ENCODE measurements around the gene HMGXB4. TPM values are rescaled to one million over a fixed set of nuclear protein-coding genes. Genes with fewer than 3 reads are reported as not detected.

HMGXB4 gene
- total and polyA plus RNA-seq, 2 of the 13 experiments (the other 11 are each of a cell fraction or from before 2014, with no cell fraction given): 13.9 to 16.3 TPM

DNA sequence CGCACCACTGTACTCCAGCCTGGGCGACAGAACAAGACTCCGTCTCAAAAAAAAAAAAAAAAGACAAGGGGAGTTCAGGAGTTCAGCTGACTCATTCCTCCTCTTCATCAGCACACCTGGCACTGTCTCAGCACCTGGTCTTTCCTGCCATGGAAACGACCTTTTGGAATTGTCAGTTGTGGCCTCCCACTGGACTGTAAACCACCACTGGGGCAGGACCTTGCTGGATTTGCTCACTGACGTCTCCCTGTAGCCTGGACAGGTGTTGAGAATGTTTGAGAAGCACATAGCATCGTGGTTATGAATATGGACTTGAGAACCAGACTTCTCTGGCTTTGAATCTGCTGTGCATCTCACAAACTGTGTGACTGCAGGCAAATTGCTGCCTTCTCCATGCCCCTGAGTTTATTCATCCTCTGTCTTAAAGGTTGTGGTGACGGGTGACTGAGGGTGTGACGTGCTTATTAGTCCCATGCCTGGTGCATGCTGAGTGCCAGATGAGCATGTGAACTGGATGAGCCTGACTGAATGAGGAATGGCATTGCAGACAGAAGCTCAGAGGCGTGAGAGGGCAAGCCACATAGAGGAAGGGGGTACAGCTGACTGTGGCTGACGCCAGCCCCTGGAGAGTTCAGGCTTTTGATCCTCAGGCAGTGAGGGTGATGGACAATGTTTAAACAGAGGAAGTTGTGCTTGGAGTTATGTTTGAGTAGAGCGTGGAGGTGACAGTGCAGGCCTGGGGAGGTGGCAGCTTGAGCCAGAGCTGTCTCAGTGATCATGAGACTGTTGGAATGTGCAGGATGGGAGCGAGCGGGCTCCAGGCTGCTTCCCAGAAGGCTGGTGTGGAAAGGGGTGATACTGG lies 55.1 kb downstream of the HMGXB4 start (continued):
- TF ChIP-seq, protein P1, sequence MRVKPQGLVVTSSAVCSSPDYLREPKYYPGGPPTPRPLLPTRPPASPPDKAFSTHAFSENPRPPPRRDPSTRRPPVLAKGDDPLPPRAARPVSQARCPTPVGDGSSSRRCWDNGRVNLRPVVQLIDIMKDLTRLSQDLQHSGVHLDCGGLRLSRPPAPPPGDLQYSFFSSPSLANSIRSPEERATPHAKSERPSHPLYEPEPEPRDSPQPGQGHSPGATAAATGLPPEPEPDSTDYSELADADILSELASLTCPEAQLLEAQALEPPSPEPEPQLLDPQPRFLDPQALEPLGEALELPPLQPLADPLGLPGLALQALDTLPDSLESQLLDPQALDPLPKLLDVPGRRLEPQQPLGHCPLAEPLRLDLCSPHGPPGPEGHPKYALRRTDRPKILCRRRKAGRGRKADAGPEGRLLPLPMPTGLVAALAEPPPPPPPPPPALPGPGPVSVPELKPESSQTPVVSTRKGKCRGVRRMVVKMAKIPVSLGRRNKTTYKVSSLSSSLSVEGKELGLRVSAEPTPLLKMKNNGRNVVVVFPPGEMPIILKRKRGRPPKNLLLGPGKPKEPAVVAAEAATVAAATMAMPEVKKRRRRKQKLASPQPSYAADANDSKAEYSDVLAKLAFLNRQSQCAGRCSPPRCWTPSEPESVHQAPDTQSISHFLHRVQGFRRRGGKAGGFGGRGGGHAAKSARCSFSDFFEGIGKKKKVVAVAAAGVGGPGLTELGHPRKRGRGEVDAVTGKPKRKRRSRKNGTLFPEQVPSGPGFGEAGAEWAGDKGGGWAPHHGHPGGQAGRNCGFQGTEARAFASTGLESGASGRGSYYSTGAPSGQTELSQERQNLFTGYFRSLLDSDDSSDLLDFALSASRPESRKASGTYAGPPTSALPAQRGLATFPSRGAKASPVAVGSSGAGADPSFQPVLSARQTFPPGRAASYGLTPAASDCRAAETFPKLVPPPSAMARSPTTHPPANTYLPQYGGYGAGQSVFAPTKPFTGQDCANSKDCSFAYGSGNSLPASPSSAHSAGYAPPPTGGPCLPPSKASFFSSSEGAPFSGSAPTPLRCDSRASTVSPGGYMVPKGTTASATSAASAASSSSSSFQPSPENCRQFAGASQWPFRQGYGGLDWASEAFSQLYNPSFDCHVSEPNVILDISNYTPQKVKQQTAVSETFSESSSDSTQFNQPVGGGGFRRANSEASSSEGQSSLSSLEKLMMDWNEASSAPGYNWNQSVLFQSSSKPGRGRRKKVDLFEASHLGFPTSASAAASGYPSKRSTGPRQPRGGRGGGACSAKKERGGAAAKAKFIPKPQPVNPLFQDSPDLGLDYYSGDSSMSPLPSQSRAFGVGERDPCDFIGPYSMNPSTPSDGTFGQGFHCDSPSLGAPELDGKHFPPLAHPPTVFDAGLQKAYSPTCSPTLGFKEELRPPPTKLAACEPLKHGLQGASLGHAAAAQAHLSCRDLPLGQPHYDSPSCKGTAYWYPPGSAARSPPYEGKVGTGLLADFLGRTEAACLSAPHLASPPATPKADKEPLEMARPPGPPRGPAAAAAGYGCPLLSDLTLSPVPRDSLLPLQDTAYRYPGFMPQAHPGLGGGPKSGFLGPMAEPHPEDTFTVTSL (CRISPR knock-in tag; IDR thresholded peaks at IDR 0.05; ENCODE audit: borderline replicate concordance): peak; percentile 73
- TF ChIP-seq ELF1 (CRISPR knock-in tag; IDR thresholded peaks at IDR 0.05) (0 out of 2 replicates have a peak, but pooled peaks have one; percentile 14), ZNF777 (CRISPR knock-in tag; IDR thresholded peaks at IDR 0.05) (no peak), RORA (CRISPR knock-in tag; IDR thresholded peaks at IDR 0.05) (no peak), ZC3H13 (CRISPR knock-in tag; IDR thresholded peaks at IDR 0.05) (peak; percentile 85; the same call in 1 of the 2 replicates), DDIT3 (CRISPR knock-in tag; IDR thresholded peaks at IDR 0.05) (no peak), ZNF772 (CRISPR knock-in tag; IDR thresholded peaks at IDR 0.05) (no peak), ZHX2 (IDR thresholded peaks at IDR 0.05; ENCODE audit: low read depth) (no peak), ZHX2 (CRISPR knock-in tag; IDR thresholded peaks at IDR 0.05; ENCODE audit: borderline replicate concordance) (no peak), GATAD2A (CRISPR knock-in tag; IDR thresholded peaks at IDR 0.05) (peak; percentile 67; the same call in 1 of the 2 replicates), NR3C1 (CRISPR knock-in tag; IDR thresholded peaks at IDR 0.05) (no peak), GATA4 (IDR thresholded peaks at IDR 0.05; ENCODE audit: borderline replicate concordance, low read depth) (no peak)
- TF ChIP-seq, protein P2, sequence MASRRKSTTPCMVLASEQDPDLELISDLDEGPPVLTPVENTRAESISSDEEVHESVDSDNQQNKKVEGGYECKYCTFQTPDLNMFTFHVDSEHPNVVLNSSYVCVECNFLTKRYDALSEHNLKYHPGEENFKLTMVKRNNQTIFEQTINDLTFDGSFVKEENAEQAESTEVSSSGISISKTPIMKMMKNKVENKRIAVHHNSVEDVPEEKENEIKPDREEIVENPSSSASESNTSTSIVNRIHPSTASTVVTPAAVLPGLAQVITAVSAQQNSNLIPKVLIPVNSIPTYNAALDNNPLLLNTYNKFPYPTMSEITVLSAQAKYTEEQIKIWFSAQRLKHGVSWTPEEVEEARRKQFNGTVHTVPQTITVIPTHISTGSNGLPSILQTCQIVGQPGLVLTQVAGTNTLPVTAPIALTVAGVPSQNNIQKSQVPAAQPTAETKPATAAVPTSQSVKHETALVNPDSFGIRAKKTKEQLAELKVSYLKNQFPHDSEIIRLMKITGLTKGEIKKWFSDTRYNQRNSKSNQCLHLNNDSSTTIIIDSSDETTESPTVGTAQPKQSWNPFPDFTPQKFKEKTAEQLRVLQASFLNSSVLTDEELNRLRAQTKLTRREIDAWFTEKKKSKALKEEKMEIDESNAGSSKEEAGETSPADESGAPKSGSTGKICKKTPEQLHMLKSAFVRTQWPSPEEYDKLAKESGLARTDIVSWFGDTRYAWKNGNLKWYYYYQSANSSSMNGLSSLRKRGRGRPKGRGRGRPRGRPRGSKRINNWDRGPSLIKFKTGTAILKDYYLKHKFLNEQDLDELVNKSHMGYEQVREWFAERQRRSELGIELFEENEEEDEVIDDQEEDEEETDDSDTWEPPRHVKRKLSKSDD (CRISPR knock-in tag; IDR thresholded peaks at IDR 0.05; ENCODE audit: low read depth): no peak

Measured in HepG2 (cell line).